ENCODE measurements around the gene GALNT18. TPM values are rescaled to one million over a fixed set of nuclear protein-coding genes. Genes with fewer than 3 reads are reported as not detected.

Gene GALNT18
- total and polyA plus RNA-seq, 2 of the 4 experiments (the other 2 are of a cell fraction) = 9.5 to 11.3 TPM

- H2BK5ac ChIP-seq (ENCODE audit: low read depth, low read length, poor library complexity, severe bottlenecking) = no peak overlapping the region
- ATAC-seq (ENCODE audit: low read depth) = no peak
- DNase-seq = no peak
- H3K27ac ChIP-seq (ENCODE audit: insufficient read depth, low read length) = no peak overlapping the region
- H2AK5ac ChIP-seq (ENCODE audit: low read depth, low read length) = no peak overlapping the region
- no peak overlapping the region for H2BK120ac ChIP-seq (ENCODE audit: low read depth, low read length)
- dilution Hi-C loops (cut with HindIII; ENCODE audit: low sequenced_read_pairs, unreplicated experiment) = no loop called here
- no peak overlapping the region for H2BK15ac ChIP-seq (ENCODE audit: low read depth, low read length)
- no peaks in the 10 kb centered on the region for H3K36me3 ChIP-seq (ENCODE audit: control insufficient read depth, insufficient read depth, low read length)
- no peaks in the 10 kb centered on the region for H3K79me1 ChIP-seq (ENCODE audit: low read depth in 1 of 2, low read length in 2 of 2)
- H3K18ac ChIP-seq (ENCODE audit: low read depth, low read length) = no peak overlapping the region
- in situ Hi-C loops (cut with MboI; ENCODE audit: low sequenced_read_pairs) = no loop called here
- H3K9me1 ChIP-seq (ENCODE audit: insufficient read depth, low read length) = no peaks in the 10 kb centered on the region
- 0 out of 2 replicates have a peak, but pooled peaks have one; percentile 8 for TF ChIP-seq NFE2L2 (IDR thresholded peaks at IDR 0.05; ENCODE audit: low read depth, low read length)
- TF ChIP-seq, protein P1, sequence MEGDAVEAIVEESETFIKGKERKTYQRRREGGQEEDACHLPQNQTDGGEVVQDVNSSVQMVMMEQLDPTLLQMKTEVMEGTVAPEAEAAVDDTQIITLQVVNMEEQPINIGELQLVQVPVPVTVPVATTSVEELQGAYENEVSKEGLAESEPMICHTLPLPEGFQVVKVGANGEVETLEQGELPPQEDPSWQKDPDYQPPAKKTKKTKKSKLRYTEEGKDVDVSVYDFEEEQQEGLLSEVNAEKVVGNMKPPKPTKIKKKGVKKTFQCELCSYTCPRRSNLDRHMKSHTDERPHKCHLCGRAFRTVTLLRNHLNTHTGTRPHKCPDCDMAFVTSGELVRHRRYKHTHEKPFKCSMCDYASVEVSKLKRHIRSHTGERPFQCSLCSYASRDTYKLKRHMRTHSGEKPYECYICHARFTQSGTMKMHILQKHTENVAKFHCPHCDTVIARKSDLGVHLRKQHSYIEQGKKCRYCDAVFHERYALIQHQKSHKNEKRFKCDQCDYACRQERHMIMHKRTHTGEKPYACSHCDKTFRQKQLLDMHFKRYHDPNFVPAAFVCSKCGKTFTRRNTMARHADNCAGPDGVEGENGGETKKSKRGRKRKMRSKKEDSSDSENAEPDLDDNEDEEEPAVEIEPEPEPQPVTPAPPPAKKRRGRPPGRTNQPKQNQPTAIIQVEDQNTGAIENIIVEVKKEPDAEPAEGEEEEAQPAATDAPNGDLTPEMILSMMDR (conservative IDR thresholded peaks at IDR 0.05; ENCODE audit: low read depth, low read length) = no peak
- no peak overlapping the region for H4K91ac ChIP-seq (ENCODE audit: insufficient read depth, low read depth, low read length)
- H3K4me3 ChIP-seq (ENCODE audit: insufficient read depth, low read depth, low read length) = no peak overlapping the region
- intact Hi-C loops (cut with micrococcal nuclease) = loop anchor here (10.0 kb wide), 1 partner anchor 517 kb away; no protein-coding TSS in a partner anchor
- BruUV-seq (replicated peaks) = no TSS peak
- no peak overlapping the region for H3K56ac ChIP-seq (ENCODE audit: extremely low read depth, insufficient read depth, low read length)
- H3K9me3 ChIP-seq (ENCODE audit: control insufficient read depth, insufficient read depth, low read length) = no peaks in the 10 kb centered on the region
- H3K9ac ChIP-seq (ENCODE audit: low read depth, low read length) = no peak overlapping the region
- H4K20me1 ChIP-seq (ENCODE audit: insufficient read depth, low read length) = no peaks in the 10 kb centered on the region
- H3K14ac ChIP-seq (replicated peaks; ENCODE audit: low read depth, low read length) = no peak overlapping the region
- 0 out of 2 replicates have a peak, but pooled peaks cover 1% of the 10 kb centered on the region for H3K4me1 ChIP-seq (ENCODE audit: control insufficient read depth, insufficient read depth, low read length)
- no peak overlapping the region for H3K4ac ChIP-seq (ENCODE audit: low read depth, low read length)
- H2AK9ac ChIP-seq (replicated peaks; ENCODE audit: low read depth, low read length, poor library complexity) = no peak overlapping the region
- no peak overlapping the region for H4K5ac ChIP-seq (ENCODE audit: low read depth, low read length)
- H4K8ac ChIP-seq (ENCODE audit: low read depth in 2 of 2, low read length in 2 of 2) = no peak overlapping the region
- no peak overlapping the region for H2AFZ ChIP-seq (replicated peaks; ENCODE audit: low read length, poor library complexity)
- POLR2A ChIA-PET (ENCODE audit: unreplicated experiment) = interaction anchor here (0.8 kb wide), 1 partner anchor 13 kb away, joined by 4 read pairs; no protein-coding TSS in a partner anchor
- H3K27me3 ChIP-seq (ENCODE audit: control insufficient read depth, insufficient read depth, low read length) = peaks cover 7% of the 10 kb centered on the region
- H3K4me2 ChIP-seq (ENCODE audit: low read depth, low read length) = no peak overlapping the region
- CTCF ChIA-PET = interaction anchor here (0.5 kb wide), 1 partner anchor 142 kb away, joined by 4 read pairs; no protein-coding TSS in a partner anchor
- H3K23ac ChIP-seq (ENCODE audit: low read depth, low read length) = no peak overlapping the region
- H2BK20ac ChIP-seq (ENCODE audit: low read depth, low read length) = no peak overlapping the region
These were observed 354.5 kb downstream of the GALNT18 start for GRCh38 chr11:11267312-11267711.

All from IMR-90 (cell line).